ENCODE results near the gene WNT7A.

DNA sequence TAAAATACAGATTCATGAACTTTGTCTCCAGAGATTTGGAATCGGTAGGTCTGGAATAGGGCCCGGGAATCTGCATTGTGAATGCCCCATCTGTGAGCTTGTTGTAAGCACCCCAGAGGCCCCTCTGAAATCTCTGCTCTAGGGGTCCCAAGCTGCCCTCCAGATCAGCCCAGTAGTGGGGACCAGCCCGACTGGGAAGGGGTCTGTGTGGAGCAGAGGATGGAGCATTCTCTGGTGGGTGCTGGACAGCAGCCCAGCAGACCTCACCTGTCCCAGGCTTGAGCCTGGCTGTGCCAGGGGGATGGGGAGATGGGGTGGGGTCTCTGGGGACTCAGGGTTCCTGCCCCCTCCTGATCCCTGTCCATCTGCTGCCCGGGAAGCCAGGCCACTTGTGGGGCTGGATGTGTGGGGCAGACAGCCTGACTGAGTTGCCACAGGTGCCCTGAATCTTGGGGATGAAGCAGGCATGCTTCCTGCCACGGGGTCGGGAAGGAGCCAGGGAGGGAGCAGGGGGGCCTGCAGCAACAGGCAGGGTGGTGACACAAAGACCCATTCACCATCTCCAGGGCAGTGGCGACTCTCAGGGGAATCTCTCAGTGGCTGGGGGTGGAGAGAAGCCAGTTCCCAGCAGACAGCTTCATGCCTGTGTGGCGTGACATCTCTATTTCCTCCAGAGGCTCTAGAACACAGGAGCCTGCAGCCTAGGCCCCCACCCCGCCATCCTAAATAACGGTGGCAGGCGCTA is 99.3 kb downstream of the WNT7A start:
- TF ChIP-seq EZH2phosphoT487 (IDR thresholded peaks at IDR 0.05; ENCODE audit: insufficient read depth, low read depth) (no peak), EZH2 (IDR thresholded peaks at IDR 0.05; ENCODE audit: insufficient read depth, poor library complexity, severe bottlenecking) (no peak)
